GM18861 (cell line): ENCODE measurements around the gene PELO.

Experiments used
- ATAC-seq: cut with Tn5 transposase; IDR thresholded peaks from one replicate; pipeline ENCODE4 v1.9.1; 2021; ENCODE audit not compliant: unreplicated experiment

Gene PELO

DNA sequence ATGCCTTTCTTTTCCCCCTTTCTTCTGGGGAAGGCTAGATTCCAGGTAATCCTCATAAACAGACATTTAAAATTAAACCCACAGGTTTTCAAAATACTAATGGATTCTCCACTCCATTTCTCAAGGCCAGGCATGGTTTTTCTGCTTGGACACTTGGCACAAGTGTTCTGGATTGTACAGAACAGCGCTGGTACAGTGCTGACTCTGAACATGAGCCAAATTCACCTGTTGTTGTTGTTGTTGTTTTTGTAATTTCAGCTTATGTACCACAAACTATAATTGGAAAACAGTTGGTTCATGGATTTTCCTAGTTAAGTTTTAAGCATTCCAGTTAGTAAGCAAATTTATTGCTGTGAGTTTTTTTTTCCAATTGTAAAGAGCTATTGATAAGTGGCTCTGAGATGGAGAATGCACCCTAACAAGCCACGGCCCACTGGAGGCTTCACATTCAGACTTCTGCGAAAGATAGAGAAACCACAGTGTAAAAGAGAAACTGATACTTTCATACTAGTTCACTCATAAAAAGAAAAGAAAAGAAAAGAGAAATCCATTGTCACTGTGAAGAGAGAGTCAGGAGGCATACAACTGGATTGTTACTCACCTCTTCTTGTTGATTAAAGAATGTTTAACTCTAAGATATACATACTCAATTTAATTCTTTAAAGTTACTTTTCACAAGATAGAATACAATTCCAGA lies 16.2 kb upstream of the PELO start:
- peak; percentile 92 for ATAC-seq

DNA sequence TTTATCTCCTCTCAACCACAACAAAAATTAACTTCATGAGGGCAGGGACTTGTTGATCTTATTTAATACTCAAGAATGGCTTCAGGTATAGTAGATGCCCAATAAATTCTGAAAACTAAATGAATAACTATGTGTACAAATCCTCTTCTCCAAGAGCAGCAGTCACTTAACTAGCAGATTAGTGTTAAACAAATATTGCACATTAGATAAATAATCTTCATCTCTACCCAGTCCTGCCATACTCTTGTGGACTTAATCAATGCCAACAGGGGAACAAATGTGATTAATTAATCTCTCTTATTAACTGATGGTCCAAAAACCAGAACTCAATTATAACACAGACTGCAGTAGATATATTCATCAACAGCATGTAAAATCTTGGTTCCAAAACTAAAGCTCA lies 15.0 kb upstream of the PELO start:
- ATAC-seq = no peak

DNA sequence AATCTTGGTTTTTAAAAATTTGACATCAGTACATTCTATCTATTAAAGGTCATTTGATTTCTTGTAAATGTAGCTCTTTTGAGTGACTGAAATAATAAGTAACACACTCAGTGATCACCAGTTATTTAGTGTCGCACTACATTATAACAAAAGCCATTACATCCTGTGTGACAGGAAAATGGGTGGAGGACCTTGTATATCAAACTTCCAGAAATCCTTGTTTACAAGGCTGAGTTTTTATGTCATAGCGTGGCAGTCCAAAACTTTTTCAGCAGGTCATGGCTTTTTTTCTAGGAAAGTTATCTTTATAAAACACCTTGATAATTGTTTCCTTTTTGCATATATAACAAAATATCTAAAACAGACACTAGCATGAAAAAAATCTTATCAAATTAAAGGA lies 14.4 kb upstream of the PELO start:
- no peak for ATAC-seq

DNA sequence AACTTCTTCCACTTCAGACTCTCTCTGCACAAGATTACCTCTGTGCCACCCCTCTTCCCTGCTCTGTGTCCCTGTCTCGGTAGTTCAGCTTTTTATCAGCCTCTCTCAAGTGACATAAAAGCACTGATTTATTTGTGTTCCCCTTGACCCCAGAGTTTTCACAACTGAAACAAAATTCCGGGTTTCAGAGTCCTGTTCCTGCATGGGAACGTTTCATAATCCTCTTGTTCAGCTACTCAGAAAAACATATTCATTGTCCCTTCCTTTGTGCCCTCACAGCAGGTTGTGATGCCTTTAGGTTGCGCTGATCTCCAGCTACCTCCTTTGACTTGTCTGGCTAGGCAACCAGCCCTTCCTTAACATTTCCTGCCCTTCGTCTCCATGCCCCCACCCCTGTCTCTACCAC lies 13.7 kb upstream of the PELO start:
- ATAC-seq = no peak

DNA sequence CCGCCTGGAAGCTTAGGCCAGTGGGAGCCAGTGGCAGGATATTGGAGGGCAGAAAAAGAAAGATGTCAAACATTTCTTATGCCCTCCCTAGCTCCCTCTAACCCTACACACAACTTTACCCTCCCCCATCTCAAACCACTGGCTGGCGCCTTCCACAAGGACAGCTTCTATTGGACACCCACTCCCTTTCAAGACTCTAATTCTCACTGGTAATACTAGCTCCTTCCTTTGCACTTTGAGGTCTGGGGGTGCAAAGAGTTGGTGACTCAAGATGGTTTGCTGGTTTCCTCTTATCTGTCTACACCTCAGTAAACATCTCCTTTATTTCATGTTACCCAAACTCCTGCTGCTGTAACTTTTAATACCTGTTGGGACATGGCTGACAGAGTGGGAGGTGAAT lies 11.6 kb upstream of the PELO start:
- ATAC-seq = no peak

DNA sequence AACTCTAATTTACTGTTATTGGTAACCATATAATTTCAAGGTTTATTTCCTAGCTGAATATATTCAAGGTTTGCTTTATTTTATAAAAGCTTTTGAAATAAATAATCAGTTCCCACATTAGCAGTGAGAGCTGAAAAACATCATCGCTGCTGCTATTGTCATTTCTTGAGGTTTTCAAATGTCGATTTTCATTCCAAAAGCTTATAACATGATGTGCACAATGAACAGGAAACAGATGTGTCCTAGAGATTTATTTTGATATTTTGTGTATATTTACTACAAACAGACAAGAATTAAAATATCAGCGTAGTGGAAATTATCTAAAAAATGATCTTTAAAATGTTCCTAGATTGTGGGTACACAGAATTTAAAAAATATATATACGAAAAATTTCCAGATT lies 10.5 kb upstream of the PELO start:
- ATAC-seq = no peak

DNA sequence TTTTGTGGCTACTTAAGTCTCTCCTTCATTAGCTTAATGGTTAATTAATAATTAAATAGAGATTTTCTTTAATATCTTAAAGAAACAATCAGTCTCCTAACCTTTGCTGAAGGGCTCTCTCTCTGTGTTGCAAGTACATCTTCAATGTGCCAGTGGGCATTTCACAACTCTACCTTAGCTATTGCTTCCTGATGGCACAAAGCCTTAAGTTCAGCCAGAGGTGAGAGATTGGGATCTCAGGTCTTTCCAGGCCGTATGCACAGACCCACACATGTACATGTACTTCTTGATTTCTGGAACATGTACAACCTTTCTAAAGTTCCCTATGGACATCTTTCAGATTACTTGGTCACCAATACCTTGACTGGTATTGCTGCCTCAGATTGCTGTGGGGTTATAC lies 8.9 kb upstream of the PELO start:
- ATAC-seq = no peak

DNA sequence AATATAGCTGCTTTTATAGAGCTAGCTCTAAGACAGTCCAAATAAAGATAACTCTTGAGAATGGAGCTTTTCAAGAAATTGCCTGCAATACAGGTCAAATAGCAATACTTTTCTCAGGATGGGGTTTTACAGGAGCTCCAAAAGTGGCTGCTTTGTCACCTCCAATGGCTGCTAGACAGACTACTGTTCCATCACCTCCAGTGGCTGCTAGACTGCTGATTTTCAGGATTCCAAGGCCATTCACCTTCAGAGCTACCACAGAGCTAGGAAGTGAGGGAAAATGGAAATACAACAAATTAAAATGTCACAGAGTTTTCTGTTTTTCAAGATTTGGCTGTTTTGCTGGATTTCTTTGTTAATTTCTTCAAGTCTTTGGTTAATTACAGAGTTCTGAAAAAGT lies 8.5 kb upstream of the PELO start:
- ATAC-seq = no peak

DNA sequence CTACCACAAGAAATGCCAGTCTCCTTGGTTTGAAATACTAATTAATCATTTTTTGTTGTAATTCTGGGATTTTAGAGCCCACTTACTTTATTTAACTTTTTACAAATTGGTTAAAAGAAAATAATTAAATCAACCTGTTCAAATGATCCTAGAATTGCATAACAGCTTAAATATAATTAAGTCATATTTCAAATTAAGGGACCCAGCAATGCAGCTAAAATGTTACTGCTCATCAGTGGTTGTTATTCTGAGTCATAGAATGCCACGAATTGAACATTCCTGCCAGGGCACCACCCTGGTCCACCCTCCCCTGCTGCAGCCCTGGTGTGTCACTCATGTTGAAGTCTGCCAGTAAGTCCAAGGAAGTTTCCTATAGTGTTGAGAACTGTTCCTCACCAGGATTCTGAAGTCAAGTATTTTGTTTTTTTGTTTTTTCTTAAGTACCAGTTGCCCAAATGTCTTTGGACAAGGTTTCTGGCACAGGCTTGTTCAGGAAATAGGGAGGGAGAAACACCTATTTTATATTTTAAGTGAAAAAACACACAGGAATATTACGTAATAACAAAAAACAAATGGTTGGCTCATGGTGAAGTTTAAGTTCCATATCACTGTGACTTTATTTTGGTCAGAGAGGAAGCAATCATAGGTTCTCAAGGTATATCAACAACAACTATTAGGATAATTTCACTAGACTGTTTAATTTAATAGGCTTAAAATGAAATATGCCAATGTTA lies 4.3 kb upstream of the PELO start:
- ATAC-seq = no peak

DNA sequence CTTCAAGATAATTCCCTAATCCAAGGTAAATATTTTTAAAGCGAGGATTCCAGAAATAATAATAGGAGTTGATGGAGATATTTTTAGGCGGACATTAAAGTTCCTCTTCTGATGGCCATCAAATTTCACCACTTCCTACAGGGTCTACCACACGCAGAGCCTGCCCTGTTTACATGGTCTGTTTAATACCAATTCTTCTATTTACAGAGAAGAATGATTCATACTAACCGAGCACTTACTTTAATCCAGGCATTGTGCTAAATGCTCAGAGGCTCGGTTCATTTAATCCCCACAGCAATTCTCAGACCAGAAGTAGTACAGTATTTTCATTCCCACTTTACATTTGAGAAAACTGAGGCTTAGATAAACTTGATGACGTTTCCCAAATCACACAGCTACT lies 3.0 kb upstream of the PELO start:
- no peak for ATAC-seq

DNA sequence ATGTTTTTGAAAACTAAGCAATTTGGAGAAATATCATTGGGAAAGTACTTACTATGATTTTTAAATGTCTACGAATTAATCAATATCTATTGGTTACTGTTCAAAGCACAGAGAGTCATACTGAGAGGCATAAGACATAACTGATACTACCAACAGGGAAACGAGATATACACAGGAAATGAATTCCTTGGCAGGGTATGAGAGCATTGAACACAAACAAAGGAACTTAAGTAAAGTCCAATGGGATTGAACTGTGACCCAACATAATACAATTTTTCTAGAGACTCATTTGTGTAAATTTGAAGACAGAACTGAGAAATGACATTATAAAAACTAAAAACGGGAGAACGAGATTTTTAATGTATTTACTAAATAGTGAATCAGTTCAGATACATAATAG lies 1.3 kb upstream of the PELO start:
- no peak for ATAC-seq

DNA sequence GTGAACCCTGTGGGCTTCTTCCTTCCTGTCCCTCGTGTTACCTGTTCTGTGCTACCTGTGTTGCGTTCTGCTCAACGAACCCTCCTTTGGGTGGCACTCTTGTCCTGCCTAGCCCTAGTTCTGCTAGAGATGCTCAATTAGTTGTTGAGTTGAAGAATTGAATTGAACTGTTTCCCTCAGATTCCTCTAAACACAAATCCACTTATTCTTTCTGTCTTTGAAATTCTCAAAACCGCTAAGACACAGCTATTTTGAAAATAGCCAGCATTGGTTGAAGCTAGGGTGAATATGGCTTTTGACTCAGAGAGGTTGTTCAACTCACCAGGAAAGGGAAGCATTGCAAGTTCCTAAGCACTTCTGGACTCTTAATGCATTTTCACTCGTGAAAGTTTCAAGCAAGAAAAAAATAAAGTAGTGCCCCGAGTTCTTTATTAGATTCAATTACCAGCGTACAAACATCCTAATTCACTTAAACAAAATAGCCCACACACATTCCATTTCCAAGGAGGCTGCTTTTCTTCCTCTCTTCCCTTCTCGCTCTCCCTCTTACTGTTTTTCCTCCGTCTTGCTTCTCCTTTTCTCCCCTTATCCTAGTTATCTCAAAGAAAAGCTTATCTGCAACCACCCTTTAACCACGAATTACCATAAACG lies 642 bp upstream of the PELO start:
- no peak for ATAC-seq

DNA sequence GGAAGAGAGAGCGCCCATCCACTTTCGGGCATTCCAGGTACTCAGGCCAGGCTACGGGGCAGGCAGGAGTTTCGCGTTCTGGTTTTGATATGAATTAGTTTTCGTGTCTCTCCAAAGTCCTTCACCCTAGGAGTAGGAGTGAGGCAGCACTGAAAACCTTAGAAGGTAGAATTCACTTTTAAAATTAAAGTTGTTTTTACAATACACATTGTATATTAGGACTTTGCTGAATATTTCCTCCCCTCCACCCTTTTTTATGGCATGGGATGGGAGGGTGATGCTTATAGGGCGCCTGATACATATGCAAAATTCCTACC lies 747 bp downstream of the PELO start:
- no peak for ATAC-seq

DNA sequence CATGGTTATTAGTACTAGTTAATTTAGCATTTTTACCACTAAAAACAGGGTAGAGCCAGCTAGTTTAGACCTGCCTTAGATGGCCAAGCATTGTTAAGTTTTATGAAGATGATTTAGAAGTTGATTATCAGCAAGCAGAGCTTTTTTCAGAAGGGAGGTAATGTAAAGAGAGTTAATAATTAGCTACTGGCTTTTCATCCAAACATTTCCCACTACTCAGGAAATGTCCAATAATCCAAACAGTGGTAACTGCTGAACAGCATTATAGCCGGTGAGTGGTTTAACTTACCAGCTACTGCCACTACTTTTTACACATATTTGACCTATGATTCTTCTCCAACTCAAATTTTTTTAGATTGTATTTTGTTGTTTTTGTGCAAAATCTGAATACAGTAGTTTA lies 1.7 kb downstream of the PELO start:
- ATAC-seq = no peak

DNA sequence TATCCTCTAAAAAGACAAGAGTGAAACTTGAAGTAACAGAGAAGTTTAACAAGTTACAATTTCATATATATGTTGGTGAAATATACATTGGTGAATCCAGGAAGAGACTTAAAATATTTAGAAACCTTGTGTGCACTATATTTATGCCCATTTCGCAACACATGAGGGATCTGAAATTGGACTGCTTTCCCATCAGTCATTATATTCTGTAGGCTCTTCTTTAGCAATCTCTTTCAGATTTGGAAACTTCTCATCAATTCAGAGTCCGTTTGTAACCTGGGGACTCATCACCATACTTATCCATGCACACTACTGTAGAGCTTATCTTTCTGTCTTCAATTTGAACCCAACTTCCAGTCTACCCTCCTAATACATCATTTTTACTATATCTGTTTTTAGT lies 2.1 kb downstream of the PELO start:
- ATAC-seq = no peak

DNA sequence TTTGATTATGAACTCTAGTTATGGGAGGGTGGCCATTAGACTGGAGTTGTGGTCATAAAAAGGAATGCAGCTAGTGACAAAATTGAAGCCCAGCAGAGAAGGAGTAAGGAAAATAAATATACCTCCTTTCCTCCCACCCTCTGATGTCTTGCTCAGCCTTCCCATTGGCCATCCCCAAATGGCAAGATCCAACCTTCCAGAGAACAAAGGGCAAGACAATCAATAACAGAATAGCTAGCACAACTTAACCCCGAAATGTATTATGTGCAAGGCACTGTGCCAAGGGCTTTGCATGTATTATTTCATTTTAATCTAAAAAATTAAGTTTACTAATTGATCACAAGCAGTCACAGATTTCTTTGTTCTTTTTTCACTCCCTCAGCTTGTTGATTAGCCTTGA lies 3.6 kb downstream of the PELO start:
- ATAC-seq = no peak

DNA sequence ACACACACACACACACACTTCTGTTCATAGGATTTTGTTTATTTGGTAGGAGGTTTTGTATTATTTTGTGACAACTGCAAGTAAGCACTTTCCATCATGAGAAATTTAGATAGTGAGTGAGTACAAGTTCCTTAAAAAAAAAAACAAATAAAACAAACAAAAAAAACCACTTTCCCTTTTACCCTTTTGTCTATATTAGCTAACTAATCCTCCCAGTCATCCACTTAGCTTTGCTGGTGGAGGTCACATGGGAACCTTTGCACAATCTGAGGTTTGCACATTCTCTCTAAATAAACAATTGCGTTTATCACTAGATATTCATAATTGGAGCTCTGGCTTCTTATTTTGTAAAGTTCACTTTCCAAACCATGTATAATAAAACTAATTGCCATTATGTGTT lies 6.8 kb downstream of the PELO start:
- ATAC-seq = no peak

DNA sequence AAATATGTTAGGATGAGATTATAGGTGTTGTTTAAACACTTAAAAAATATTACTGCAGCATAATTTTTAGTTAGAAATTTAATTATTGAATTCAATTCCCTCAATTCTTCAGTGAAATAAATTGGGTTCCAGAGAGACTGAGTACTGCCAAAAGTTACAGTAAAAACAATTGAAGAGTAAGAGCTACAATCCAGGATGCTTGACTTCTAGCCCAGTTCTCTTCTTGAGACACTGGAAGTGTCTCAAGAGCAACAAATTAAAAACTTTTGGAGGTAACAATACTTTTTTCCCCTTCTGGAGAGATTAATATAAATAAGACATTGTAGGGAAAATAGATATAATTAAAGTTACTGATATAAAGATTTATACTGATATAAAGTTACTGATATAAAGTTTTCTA lies 8.3 kb downstream of the PELO start:
- no peak for ATAC-seq

DNA sequence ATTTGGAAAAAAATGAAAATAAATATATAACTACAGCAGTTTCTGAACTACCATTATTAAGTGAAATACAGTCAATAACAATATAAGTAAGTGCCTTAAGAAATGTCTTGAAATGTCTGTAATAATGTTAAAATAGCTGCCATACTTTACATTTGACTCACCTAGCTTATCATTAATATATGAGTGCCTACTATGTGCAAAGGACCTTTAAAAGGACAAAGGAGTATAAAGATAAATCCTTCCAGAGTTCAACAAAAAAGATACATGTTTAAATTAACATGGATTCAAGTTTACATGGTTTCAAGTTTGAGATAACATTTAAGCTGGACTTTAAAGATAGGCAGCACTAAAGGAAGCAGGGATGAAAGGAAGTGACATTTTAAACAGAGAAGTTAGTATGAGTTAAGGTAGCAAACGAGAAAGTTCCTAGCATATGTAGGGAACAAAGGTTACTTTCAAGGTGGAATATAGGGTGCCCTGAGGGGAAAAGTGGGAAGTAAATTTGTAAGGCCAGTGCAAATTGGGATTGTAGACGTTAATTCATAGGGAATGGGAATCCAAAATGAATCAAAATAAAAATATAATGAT lies 8.9 kb downstream of the PELO start:
- ATAC-seq = no peak

DNA sequence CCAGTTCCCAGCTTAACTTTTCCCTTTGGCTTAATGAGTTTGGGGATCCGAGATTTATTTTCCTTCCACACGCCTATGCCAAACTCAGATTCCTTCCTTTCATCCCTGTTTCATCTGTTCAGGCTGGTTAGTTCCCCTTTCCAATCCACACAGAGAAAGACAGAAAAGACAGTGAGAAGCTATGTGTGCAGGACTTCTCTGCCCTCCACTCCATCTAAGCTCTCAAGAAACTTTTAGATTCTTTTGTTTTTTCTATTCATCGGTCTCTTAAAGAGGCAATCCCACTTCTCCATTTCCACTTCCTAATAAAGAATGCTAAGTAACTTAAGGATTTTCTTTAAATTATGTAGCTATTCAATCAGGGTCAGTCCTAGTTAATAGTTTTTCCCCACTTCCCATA lies 11.2 kb downstream of the PELO start:
- ATAC-seq = no peak

DNA sequence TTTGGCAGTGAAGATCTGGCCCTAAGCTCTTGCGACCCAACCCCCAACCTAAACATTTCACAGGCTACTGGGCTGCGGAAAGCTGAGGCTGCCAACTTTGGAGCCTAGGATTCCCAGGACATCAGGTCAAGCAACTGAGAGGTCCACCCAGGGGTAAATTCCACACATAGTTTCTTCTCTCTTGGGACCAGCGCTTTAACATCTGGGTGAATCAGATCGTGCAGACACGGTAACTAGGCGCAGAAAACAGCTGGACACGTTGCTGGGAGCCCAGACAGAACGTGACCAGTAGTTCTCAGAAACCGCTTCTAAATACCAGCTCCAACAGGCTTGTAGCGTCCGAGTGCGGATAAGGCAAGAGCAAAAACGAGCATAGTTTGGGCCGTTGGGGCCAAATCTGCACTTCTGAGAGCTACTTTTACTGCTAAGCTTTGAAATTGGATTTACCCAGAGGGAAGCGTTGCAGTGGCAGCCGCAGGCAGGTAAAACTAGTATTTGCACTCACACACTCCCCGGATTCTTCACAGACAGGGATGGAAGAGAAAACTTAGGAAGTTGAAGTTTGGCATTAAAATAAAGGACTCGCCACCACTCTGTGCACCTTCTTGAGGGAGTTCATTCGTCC lies 11.8 kb downstream of the PELO start:
- ATAC-seq = peak; percentile 13

DNA sequence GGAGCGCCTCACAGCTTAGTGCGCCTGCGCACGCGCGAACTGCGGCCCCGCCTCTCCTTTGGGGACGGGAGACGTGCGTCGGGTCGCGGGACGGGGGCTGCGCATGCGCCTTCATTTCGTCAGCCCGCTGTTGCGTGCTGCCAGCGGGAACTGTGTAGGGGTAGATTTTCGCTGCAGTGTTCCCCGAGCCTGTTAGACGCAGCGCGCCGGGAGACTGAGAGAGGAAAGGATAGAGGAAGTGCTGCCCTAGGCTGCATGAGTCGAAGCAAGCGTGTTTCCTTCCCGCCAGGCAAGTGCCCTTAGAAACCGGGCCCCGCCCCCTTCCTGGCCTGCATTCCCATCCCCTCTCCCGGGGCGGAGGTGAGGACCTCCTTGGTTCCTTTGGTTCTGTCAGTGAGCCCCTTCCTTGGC lies 12.3 kb downstream of the PELO start:
- ATAC-seq = peak; percentile 78
